GM19023 (cell line): ENCODE data around the gene ACBD6.
"Not testable (repeated sequence)": the region's sequence is repeated elsewhere in the genome, so short reads cannot be mapped to it uniquely, and the experiment has no call there.

ENCODE experiments used
- ATAC-seq: cut with Tn5 transposase; IDR thresholded peaks from one replicate; pipeline ENCODE4 v1.9.1; 2021; ENCODE audit warnings: mild to moderate bottlenecking, moderate library complexity; ENCODE audit not compliant: unreplicated experiment

ACBD6 gene

DNA sequence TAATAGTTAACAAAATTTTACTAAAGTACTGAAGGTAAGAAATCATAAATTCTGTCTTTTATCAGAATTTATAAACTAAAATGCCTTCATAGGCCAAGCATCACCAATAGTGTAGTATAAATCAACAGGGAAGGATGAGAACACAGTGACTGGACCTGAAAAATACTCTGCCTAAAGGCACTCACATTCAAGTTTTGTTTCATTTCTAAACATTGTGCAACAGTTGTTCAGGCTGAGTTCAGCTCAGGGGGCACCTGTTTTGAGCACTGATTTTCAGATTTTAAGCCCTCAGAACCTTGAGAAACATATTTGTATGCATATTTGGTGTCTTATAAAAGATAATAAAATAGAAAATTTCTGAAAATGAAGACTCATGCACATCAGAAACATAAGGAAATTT, 12.4 kb downstream of the ACBD6 start:
- ATAC-seq = no peak

DNA sequence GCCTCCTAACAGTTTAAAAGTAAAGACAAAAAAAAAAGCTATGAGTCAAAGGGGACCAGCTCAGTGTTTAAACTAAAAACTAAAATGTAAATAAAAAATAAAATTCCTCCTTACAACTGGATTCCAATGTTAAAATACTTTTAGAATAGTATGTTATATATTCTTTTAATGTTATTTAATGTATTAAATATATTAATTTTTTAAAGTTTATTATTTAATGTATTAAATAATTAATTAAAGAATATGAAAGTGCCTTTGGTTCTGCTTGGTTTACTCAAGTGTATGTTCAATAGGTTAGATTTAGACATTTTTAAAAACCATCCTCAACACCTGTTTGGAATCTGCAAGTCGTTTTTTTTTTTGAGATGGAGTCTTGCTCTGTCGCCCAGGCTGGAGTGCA, 13.1 kb downstream of the ACBD6 start:
- ATAC-seq = no peak

DNA sequence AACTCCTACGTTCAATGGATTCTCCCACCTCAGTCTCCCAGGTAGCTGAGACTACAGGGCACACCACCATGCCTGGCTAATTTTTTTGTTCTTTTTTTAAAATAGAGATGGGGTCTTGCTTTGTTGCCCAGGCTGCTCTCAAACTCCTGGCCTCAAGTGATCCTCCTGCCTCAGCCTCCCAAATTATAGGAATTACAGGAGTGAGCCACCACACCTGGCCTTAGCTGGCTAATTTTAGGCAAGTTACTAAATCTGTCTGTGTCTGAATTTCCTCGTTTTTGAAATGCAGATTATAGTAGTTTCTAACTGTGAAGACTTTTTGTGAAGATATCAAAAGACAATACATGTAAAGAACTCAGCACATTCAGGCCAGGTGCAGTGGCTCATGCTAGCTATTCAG, 13.7 kb downstream of the ACBD6 start:
- ATAC-seq = no peak

DNA sequence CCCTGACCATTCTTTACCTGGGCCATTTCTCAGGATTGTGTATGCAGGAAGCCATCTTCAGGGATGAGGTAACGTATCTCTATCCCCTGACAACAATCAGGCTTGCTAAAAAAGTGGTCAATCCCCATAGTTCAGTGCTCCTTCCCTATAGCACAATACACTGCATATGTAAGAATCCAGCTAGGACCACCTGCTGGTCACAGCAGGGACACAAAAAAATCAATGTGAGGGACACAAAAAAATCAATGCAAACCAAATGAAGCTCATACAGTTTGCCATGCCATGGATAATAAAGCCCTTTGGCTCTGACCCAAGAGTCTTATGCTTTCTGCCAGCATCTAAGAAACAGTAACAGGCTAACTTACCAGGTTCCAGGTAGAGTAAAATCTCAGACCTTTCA, 16.3 kb downstream of the ACBD6 start:
- ATAC-seq = no peak

DNA sequence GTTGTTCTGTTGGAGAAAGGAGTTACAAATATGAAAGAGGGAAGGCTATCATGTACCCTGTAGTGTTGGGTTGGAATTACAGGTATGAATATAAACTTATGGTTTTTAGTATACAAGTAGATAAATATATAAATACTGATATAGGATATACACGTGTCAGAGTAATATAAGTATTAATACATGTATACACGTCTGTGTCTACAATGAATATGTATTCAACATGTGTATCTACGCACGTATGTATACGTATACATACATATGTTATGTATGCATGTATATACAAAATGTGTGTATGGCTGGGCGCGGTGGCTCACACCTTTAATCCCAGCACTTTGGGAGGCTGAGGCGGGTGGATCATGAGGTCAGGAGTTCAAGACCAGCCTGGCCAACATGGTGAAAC, 17.9 kb downstream of the ACBD6 start:
- no peak for ATAC-seq

DNA sequence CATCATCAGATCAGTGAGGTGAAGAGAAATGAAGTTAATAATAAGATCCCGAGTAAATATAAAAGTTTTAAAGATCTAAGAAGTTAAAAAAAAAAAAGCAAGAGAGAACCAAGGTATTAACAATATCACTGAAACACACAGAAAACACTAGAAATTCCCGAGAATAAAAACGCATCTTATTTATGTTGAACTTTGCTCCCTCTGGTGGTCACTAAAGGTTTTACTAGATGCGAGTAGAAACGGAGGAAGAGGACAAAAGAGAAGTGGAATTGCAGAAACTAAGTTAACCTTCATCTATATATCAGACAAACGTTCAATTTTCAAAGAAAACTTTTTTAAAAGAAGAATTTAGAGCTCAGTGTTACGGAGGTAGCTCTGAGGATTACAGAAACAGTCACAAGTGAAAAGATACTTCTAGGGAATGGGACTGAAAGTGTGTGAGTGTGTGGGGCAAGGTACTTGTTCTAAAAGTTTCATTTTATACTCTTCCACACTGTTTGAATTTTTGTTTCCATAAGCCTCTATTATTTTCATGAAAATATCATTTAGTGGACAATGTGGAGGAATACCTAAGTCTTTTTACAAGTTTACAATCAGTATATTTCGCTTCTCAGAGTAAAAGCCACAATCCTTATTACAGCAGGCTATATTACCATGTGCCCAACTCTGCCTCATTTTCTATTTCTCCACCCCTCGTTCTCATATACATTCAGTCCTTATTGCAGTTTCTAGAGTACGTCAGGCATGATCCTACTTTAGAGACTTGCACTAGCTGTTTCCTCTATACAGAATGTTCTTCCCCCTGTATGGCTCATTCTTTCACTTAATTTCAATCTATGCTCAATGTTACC, 19.7 kb downstream of the ACBD6 start:
- no peak for ATAC-seq

DNA sequence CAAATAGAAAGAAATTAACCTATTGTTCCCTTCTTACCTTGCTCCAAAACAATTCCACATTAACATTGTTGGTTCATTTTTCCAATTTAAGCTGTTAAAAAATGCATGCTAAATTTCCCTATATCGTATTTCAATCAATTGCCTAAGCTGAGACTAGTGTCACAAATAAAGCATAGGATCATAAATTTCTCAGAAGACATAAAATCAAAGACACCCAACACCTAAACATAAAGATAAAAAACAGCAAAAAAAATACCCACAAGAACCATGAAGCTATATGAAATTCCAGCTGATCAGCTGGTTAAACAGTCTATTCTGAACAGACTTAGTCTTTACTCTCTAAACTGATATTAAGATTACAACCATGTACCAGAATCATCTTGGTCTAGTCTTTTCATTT, 32.3 kb downstream of the ACBD6 start:
- no peak for ATAC-seq

DNA sequence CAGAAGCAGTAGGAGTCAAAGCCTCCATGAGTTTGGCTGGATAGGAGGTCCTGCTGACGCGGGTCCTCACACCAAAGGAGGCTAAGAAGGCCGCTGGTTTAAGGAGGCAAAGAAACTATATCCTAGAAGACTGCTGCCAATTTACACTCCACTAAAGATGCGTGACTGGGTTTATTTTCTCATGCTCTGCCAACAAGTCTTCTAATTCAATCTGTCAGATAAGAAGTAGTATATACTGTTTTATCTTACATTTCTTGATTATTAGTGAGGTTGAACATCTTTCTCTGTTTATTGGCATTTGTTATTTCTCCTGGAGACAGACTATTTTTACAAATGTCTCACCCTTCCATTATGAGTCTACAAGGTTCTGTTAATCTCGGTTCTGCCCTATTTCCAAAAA, 34.1 kb downstream of the ACBD6 start:
- no peak for ATAC-seq

DNA sequence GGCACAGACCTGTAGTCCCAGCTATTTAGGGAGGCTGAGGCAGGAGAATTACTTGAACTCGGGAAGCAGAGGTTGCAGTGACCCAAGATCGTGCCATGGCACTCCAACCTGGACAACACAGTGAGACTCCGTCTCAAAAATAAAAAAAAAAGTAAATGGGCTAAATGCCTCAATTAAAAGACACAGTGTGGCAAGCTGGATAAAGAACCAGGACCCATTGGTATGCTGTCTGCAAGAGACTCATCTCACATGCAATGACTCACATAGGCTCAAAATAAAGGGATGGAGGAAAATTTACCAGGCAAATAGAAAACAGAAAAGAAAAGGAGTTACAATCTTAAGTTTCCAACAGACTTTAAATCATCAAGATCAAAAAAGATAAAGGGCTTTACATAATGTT, 40.3 kb downstream of the ACBD6 start:
- ATAC-seq = no peak

DNA sequence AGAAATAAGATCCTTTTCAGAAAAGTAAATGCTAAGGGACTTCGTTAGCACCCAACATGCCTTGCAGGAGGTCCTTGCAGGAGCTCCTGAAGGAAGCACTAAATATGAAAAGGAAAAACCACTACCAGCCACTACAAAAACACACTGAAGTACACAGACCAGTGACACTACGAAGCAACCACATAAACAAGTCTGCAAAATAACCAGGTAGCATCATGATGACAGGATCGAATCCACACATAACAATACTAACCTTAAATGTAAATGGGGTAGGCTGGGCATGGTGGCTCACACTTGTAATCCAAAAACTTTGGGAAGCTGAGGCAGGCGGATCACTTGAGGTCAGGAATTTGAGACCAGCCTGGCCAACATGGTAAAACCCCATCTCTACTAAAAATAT, 40.7 kb downstream of the ACBD6 start:
- not testable (repeated sequence) for ATAC-seq

DNA sequence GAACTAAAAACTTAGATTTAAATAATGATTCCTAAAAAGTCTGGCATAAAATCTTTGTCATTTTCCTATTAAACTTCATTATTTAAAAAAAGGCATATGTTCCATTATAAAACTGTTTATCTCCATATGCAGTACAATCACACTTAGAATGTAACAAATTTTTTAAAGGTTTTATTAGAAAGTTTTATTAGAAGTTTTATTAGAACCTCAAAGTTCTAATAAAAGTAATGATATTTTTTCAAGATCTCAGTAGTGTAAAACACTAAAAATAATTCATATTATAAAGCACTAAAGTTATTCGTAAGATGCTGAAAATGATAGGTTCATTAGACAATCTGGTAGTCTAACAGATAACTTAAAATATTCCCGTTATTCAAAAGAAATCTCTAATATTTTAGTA, 43.6 kb downstream of the ACBD6 start:
- no peak for ATAC-seq

DNA sequence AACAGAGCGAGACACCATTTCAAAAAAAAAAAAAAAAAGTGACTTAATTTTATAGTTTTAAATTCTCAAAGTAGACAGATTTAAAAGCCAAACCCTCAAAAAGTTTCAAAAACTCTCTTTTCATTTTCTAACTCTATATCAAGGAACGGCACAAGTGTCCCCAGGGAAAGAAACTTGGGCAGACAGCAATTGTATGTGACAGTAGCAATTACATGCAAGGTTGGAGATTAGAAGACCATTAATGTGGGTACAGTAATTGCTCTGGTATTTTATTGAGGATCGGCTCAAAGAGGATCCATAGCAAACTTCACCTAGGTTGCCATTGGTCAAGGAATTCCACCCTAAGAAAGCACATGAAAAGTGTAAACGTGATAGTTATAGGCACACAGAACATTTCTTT, 46.2 kb downstream of the ACBD6 start:
- no peak for ATAC-seq

DNA sequence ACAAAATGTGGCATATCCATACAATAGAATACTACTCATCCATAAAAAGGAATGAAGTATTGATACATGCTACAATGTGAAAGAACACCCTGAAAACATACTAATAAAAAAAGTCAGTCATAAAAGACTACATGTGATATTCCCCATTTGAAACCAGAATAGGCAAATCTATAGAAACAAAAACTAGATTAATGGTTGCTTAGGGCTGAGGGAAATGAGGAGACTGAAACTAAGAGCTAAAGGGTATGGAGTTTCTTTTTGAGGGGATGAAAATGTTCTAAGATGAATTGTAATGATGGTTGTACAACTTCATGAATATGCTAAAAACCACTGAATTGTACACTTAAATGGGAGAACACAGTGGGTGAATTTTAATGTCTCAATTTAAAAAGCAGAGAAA, 50.9 kb downstream of the ACBD6 start:
- no peak for ATAC-seq

DNA sequence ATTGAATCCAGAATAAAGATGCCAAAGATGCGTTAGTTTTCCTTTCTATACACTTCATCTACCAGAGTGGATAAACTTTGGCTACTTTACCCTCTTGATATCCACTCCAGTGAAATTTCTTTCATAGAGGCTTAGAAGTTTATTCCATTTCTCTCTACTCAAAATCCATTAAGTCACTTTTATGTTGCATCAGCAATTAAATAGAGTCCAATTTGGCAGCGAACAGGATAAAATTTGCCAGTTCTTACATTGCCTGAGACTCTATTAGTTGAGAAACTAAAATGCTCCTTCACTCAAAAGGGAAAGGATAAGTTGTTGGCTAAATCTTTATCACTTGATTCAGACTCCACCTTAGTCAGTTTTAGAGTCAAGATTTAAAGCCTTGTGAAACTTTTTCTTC, 57.9 kb downstream of the ACBD6 start:
- ATAC-seq = no peak

DNA sequence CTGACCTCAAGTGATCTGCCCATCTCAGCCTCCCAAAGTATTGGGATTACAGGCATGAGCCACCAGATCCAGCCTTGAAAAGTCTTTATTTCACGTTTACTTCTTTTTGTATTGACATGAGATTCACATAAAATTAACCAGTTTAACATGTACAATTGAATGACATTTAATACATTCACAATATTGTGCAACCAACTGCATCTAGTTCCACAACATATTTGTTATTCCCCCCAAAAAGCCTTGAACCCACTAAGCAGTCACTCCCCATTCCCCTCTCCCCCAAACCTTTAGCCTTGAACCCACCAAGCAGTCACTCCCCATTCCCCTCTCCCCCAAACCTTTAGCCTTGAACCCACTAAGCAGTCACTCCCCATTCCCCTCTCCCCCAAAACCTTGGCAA, 62.0 kb downstream of the ACBD6 start:
- no peak for ATAC-seq

DNA sequence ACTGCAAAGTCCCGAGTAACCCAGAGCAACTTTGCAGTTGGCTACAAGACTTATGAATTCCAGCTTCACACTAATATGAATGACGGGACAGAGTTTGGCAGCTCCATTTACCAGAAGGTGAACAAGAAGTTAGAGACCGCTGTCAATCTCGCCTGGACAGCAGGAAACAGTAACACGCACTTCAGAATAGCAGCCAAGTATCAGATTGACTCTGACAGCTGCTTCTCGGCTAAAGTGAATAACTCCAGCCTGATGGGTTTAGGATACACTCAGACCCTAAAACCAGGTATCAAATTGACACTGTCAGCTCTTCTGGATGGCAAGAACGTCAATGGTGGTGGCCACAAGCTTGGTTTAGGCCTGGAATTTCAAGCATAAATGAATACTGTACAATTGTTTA, 66.8 kb downstream of the ACBD6 start:
- ATAC-seq = no peak

DNA sequence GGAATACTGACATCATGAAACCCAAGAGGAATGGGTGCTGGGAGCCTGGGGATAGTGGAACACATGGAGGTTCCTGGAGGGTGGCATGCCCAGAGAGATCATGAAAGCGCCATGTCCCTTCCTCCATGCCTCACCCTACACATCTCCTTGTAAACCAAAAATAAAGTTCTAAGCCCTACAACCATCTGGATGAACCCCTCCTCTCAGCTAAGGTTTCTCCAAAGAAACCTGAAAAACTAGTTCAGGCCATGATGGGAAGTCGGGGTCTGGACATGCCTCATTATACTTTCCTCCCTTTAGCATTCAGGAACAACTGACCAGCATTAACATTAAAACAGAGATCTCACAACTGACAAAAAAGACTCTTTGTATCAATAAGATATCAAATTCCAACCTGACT, 68.5 kb downstream of the ACBD6 start:
- ATAC-seq = no peak

DNA sequence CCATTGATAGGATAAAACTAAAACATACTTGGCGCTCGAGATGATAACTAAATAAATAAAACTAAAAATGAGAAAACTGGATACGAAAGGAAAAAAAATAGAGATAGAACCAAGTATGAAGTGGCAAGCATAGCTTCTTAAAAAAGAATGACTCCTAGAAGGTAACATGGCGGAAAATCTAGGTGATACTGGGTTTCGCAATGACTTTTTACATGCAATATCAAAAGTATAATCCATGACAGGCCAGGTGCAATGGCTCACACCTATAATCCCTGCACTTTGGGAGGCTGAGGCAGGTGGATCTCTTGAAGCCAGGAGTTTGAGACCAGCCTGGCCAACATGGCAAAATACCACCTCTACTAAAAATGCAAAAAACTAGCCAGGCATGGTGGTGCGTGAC, 70.7 kb downstream of the ACBD6 start:
- no peak for ATAC-seq

DNA sequence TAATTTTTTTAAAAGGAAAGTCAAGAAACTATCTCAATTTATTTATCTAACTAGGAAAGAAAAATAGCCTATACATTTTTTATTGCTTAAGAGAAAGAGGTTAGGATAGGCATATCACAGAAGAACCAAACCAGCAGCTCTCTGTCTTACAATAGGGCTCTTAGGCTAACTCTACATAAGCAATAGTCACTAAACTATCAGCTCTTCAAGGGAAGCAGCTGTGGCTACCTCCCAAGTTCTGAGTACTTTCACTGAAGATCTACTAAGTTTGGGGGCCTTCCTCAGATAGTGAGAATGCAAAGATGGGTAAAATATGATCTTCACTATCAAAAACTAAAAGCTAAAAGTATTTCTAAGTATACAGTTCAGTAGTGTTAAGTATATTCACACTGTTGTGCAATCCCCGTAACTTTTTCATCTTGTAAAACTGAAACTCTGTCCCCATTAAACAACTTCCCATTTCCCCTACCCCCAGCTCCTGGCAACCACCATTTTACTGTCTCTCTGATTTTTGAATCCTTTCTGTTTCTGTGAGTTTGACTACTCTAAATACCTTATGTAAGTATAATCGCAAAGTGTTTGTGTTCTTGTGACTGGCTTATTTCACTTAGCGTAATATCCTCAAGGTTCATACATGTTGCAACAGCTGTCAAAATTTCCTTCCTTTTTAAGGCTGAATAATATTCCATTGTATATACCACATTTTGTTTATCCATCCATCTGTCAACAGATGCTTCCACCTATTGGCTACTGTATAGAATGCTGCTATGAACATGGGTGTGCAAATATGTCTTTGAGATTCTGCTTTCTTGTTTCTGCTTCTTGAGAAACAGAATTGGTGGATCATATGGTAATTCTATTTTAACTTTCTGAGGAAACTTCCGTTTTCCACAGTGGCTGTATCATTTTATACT, 73.3 kb downstream of the ACBD6 start:
- no peak for ATAC-seq

DNA sequence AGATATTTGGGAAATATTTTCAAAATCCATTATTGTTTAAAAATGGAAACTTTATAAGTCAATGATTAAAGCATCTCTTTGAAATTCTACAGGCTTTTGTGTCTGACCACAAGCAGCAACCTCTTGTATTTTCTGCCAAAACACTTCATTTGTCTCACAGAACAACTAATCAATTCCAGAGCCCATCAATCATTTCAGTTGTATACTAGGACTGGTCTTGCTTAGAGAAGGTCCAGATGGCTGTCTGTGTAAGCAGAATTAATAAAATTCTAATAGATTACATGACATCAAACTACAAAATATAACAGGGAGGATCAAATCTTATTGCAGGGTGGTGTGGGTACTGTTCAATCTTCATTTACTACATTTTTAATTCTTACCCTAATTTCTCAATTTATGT, 76.4 kb downstream of the ACBD6 start:
- no peak for ATAC-seq

DNA sequence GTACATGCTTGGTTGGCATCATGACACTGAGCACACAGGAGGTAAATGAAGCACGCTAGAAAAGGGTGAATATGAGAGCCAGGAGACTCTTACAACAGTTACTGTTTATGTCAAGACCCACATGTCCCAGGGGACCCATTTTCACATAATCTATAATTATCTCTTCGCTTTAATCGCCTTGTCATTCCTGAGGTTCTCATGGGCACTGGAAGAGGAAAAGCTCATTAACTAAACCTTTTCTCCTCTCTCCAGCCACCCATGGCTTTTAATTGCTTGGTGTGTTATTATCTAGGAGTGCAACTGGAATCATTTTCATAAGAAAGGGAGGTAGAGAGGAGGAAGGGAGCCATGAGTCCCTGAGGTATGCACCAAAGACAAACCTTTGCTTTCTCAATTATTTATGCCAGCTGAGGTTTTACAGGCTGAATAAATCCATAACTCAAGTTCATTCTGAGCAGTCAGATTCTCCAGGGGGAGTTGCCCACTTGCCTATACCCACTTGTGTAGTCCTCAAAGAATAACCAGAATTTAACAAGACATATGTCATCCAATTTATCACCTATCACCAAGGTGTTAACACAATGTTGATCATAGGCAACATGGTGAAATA, 77.4 kb downstream of the ACBD6 start:
- no peak for ATAC-seq

DNA sequence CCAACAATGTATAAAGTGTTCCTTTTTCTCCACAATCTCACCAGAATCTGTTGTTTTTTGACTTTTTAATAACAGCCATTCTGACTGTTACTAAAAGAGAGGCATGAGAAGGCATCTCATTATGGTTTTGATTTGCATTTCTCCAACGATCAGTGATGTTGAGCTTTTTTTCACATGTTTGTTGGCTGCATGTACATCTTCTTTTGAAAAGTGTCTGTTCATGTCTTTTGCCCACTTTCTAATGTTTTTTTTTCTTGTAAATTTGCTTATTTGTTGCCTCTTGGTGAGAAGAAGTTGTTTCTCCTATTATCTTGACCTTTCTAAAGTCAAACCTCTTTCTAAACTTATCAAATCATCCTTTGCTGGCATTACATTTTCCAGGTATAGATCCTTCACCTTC, 80.8 kb downstream of the ACBD6 start:
- no peak for ATAC-seq
